22Rv1 (cell line): Measurements from ENCODE around the gene PLCB4.

Experiments
- H3K27ac ChIP-seq: fragments of 450-650 bp; 2 replicates; pipeline ENCODE4 v1.5.1; 2017
- ZFX ChIP-seq: fragments of 450-650 bp; IDR thresholded peaks from 2 replicates; pipeline ENCODE4 v1.6.1; 2017; ENCODE audit warnings: antibody characterized with exemption, borderline replicate concordance
- TF ChIP-seq, protein P1 (sequence below): fragments of 450-650 bp; IDR thresholded peaks from 2 replicates; pipeline ENCODE4 v1.5.1; 2017; ENCODE audit warnings: mild to moderate bottlenecking

Gene PLCB4

DNA sequence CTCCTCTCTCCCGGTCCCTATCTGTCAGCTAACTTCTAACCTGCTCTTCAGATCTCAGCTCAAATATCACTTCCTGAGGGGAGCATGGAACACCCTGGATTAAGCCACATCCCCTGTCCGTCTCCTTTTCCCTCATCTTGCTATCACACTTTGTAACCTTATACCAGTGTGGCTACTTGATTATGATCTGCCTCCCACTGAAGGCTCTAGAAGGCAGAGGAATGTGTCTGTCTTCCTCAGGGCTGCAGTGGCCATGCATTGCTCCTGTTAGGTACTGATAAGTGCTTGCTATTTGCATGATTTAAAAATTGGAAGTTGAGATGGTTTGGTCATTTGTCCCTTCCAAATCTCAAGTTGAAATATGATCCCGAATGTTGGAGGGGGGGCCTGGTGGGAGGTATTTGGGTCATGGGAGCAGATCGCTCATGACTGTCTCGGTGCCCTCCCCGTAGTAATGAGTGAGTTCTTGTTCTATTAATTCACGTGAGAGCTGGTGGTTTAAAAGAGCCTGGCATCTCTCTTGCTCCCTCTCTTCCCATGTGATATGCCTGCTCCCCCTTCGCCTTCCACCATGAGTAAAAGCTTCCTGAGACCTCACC, 71.4 kb downstream of the PLCB4 start:
- H3K27ac ChIP-seq = no peak overlapping the region
- TF ChIP-seq, protein P1, sequence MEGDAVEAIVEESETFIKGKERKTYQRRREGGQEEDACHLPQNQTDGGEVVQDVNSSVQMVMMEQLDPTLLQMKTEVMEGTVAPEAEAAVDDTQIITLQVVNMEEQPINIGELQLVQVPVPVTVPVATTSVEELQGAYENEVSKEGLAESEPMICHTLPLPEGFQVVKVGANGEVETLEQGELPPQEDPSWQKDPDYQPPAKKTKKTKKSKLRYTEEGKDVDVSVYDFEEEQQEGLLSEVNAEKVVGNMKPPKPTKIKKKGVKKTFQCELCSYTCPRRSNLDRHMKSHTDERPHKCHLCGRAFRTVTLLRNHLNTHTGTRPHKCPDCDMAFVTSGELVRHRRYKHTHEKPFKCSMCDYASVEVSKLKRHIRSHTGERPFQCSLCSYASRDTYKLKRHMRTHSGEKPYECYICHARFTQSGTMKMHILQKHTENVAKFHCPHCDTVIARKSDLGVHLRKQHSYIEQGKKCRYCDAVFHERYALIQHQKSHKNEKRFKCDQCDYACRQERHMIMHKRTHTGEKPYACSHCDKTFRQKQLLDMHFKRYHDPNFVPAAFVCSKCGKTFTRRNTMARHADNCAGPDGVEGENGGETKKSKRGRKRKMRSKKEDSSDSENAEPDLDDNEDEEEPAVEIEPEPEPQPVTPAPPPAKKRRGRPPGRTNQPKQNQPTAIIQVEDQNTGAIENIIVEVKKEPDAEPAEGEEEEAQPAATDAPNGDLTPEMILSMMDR = no peak

DNA sequence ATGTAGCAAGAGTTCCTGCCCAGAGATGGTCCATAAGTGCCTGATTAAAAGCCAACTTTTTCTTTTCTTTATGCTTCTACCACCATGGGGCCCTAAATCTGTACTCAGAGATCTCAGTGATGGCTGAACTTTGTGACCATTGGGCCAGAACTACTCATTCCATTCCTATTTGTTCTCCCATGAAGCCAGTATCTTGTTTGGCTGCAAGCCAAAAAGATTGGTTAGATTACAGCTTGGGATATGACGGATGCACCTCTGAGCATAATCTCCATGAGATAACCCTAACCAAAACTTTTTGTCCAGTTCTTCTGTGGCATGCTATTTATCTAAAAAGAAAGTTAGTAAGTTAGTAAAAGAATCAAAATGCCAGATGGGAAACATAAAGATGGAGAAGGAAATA, 72.2 kb downstream of the PLCB4 start:
- TF ChIP-seq, protein P1 = no peak
- TF ChIP-seq ZFX = no peak
- H3K27ac ChIP-seq = no peak overlapping the region

DNA sequence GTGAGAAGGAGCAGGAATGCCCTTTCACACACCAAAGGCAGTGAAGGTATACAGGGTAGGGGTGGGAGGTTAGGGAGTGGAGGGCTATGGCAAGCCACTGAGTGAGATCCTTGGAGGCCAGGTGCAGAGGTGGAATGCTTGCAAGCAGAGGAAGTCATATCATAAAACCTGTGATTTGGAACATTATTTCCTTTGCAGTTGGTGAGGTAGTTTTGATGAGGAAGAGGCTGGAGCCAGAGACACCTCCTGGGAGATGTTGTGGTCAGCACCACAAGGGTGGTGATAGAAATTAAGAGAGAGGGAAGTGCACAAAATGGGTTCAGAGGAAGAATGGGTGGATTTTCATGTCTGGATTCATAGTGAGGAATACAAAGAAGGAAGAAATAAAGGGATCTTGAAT, 73.0 kb downstream of the PLCB4 start:
- TF ChIP-seq, protein P1 = no peak
- no peak for TF ChIP-seq ZFX
- no peak overlapping the region for H3K27ac ChIP-seq

DNA sequence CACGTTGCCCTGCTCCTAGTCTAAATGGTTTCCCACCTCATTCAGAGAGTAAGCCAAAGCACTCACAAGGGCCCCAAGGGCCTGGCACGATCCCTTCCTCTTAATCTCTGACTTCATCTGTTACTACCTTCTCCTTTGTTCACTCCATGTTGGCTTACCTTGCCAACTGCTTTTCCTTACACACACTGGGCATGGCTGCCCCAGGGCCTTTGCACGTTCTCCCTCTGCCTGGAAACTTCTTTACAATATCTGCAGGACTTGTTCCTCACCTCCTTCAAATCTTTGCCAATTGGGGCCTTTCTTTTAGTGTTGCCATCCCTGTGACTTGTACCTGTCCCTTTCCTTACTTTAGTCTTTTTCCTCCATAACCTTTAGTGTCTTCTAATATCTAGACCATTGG, 73.9 kb downstream of the PLCB4 start:
- no peak overlapping the region for H3K27ac ChIP-seq
- TF ChIP-seq, protein P1 = no peak
- no peak for TF ChIP-seq ZFX

DNA sequence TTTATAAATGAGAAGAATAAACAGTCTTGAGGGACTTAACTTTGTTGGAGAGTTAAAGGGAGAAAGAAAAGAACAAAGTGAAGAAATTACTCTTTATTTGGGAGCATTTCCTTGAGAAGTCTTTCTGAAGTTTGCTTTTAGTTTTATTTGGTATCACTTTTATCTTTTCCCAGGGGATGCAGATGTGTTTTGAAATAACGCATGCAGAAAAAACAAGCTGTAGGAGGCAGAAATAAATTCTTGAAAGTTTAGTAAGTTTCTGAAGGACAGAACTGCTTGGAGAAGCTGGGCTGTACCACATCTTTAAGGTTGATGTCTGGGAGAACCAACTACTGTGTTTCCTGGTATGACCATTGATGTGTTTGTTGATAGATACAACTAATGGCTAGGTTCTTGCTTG, 75.0 kb downstream of the PLCB4 start:
- no peak for TF ChIP-seq ZFX
- TF ChIP-seq, protein P1 = no peak

DNA sequence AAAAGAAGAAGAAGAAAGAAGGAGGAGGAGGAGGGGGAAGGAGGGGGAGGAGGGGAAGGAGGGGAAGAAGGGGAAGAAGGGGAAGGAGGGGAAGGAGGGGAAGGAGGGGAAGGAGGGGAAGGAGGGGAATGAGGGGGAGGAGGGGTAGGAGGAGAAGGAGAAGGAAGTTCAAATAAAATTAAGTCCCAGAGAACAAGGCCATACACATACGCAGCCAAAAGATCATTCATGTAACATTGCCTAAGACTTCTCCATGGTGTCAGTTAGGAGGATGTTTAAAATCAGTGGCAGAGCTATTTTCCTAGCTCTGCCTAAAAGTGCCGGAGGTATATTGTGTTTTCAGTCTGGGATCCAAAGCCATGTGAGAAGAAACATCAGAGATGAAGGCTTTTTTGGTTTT, 75.8 kb downstream of the PLCB4 start:
- TF ChIP-seq, protein P1 = no peak
- H3K27ac ChIP-seq = no peak overlapping the region

More for the DNA sequence above, 75.0 kb downstream of the PLCB4 start:
- H3K27ac ChIP-seq = no peak overlapping the region

DNA sequence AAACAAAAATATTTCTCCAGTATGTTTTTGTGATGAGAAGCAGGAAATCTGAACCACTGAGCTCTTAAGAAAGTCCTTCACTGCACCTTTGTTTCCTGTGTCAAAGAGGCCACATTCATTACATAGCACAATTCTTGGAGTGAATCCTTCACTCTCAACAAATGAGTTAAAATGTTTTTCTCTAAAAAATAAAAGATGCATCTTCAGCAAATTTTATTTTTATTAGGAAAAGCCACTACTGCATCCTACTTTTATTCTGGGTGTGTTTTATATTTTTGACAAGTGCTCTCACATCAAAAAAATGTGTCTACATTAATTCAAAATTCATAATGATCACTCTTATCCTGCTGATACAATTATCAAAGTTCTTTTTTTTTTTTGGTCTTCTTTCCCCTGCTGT, 76.3 kb downstream of the PLCB4 start:
- TF ChIP-seq, protein P1 = no peak
- no peak for TF ChIP-seq ZFX
- H3K27ac ChIP-seq = no peak overlapping the region
